Measurements from ENCODE around the gene PLXDC1.
"Not testable (repeated sequence)": the region's sequence is repeated elsewhere in the genome, so short reads cannot be mapped to it uniquely, and the experiment has no call there.

PLXDC1 gene

GRCh38 chr17:39122991-39123390, 28.4 kb downstream of the PLXDC1 start:
- DNase-seq = no peak

DNA sequence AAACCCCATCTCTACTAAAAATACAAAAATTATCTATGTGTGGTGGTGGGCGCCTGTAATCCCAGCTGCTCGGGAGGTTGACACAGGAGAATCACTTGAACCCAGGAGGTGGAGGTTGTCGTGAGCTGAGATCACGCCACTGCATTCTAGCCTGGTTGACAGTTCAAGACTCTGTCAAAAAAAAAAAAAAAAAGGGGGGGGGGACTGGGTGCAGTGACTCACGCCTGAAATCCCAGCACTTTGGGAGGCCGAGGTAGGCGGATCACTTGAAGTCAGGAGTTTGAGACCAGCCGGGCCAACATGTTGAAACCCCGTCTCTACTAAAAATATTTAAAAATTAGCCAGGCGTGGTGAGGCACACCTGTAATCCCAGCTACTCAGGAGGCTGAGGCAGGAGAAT, 29.5 kb downstream of the PLXDC1 start:
- DNase-seq = not testable (repeated sequence)

DNA sequence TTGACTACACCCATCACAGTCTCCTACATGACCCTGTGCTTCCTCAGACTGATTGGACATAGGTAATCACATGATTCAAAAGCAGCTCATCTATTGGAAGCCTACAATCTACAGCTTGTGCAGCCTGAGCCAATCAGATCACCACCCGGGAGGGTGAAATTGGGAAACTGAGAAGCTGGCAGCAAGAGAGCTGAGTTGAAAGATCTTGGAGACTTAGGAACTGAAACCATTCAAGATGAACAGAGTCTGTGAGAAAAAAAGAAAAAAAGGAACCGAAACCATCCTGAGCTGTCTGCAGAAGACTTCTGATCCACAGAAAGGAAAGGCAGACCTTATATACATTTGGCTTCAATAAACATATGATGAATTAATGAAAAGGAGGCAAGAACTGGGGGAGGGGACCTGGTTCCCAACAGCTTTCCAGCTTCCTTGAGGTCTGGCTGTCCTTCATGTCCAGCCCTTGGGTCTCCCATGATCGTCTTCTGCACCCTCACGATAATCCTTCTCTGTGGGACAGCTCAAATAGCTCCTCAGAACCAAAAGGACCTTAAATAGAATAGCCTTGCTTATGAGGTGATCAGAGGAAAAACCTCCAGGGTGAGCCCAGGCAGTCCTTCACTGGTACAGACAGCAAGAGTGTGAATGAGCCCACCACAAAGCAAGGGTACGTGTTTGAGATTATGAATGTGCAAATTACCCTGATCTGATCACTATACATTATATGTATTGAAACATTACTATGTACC, 32.6 kb downstream of the PLXDC1 start:
- no peak for DNase-seq

GRCh38 chr17:39116224-39116623, 35.2 kb downstream of the PLXDC1 start:
- DNase-seq = no peak

DNA sequence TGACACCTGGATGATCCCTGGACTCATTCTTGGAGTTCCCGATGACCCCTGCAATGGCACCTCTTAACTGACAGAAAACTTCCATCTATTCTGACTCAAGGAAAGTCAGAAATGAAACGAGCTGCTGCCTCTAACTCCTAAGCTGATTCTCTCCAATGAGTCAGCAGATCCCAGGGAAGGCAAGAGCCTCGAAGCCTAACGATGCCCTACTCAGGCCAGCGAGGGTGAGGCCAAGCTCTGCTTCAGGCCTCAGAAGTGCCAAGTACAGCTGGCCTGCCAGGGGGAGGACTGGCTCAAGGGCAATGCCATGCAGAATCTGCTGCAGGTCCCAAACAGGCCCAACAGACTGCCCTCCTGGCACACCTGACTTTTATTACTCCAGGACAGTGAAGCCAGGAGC, 36.3 kb downstream of the PLXDC1 start:
- no peak for DNase-seq

DNA sequence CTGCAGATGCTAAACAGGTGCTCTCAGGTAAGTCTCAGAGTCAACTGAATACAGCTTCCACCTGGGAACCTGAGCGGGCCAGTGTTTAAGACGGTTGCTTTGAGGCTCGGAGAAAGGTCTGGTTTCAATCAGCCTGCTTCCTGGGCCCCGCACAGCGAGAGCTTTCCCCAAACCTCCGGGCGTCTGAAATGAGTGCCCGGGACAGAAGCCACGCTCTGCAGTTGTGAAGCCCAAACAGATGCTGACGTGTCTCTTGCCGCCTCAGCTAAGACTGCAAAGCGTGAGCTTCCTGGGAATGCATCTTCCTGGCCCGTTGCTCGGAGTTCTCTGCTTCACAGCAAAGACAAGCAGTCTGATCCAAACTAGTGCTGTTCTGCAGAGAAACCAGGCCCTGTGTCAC, 36.7 kb downstream of the PLXDC1 start:
- no peak for DNase-seq

GRCh38 chr17:39113871-39114270, 37.6 kb downstream of the PLXDC1 start:
- DNase-seq = no peak

DNA sequence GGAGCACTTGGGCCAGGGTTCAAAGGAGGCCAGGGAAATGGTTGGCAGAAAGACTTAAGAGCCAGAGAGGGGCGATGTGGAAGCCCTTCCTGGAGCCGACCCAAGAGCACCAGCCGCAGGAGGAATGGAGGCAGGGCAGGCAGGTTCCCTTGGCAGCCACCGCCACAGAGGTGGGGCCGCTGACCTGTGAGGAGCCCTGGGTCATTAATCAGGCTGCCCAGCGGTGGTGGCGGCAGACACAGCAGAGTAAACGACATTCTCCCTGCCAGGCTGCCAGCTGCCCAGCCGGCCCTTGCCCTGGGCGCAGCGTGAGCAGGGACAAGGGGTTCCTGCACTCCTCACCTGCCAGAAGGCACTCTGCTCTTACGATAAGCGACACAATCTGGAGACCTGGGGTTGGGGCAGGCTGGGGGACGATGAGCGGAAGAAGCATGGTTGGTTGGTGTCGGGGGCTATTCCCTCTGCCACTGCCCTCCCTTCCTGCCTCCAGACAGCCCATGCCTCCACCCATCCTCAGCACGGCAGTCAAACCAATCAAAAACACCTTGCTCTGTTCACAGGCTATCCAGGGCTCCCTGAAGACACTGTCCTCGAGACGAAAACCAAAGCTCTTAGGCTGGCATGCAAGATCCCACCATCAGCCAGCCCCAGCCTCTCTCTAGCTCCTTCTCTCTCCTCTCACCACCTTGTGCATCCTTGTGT, 40.9 kb downstream of the PLXDC1 start:
- DNase-seq = no peak

- no peak for DNase-seq
Observed at GRCh38 chr17:39108461-39109375, 42.7 kb downstream of the PLXDC1 start.

DNA sequence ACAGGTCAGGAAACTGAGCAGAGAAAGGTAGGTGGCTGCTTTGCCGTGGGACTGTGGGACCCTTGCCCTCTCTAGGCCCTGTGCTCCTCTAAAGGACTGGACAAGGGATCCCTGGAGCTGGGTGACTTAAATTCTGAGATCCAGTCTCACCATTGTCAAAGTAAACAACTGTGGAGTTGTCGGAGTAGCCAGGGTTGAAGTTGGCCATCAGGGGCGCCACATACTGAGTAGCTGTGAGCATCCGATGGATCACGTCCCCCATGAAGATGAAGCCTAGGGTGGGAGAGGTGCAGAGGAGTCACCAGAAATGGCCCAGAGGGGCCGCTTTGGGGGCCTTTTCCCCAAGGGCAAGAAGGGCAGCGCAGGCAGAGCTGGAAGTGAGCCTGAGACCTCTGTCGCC, 43.5 kb downstream of the PLXDC1 start:
- DNase-seq = no peak

GRCh38 chr17:39107155-39107554, 44.3 kb downstream of the PLXDC1 start:
- no peak for DNase-seq

GRCh38 chr17:39105705-39106104, 45.7 kb downstream of the PLXDC1 start:
- DNase-seq = no peak

DNA sequence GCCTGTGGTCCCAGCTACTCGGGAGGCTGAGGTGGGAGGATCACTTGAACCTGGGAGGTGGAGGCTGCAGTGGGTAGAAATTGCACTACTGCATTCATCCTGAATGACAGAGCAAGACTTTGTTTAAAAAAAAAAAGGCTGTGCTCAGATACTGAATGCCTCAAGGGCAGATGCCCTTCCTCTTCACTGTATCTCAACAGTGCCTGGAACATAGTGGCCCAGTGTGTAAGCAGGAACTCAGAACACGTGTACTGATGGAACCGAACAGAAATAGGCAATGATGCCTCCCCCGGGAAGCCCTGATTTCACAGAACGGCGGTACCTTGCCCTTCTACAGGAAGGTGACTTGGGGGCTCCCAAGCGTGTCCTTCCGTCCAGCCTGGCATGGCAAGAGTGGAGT, 46.8 kb downstream of the PLXDC1 start:
- no peak for DNase-seq

GRCh38 chr17:39104046-39104445, 47.4 kb downstream of the PLXDC1 start:
- no peak for DNase-seq

DNA sequence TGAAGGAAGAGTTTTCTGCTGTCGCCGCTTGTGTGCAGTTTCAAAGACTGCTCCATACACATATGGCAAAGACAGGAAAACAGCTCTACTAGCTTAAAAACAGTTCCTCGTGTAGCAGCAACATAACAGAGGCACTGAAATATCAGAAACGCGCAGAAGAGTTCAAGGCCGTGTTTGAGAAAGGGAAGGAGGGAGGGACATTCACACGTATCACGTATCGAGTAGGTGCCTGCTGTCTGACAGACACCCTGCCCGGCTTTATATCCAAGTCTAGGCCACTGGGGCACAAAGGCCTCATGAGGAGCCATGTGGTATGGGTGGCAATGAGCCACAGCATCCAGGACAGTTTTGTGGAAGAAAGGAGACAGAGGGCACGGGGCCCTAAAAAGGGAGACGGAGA, 50.3 kb downstream of the PLXDC1 start:
- DNase-seq = no peak

DNA sequence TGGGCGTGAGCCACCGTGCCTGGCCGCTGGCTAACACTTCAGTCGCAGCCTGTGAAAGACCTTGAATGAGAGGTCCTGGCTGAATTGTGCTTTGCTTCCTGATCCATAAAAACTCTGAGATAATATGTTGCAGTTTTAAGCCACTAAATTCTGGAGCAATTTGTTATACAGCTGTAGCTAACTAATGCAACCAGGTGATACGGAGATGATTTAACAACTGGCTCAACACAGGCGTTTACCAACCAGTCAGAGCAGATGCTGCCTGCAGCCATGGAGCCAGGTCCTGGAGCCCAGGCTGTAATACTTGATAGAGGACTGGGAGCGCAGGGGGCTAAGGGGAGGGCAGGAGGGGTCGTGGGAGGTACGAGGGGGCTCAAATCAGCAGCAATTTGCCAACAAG, 50.9 kb downstream of the PLXDC1 start:
- no peak for DNase-seq

GRCh38 chr17:39099663-39100286, 51.7 kb downstream of the PLXDC1 start:
- DNase-seq = no peak

- DNase-seq = no peak
Observed at GRCh38 chr17:39098588-39098987, 52.8 kb downstream of the PLXDC1 start.

DNA sequence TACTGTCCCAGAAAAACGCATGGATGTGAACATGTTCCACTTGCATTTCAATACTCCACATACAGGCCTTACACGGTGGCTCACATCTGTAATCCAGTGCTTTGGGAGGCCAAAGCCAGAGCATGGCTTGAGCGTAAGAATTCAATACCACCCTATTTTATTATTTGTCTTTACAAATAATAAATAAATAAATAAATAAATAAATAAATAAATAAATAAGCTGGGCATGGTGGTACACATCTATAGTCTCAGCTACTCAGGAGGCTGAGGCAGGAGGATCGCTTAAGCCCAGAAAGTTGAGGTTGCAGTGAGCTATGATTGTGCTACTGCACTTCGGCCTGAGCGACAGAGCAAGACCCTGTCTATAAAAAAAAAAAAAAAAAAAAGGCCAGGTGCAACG, 53.9 kb downstream of the PLXDC1 start:
- DNase-seq = no peak

DNA sequence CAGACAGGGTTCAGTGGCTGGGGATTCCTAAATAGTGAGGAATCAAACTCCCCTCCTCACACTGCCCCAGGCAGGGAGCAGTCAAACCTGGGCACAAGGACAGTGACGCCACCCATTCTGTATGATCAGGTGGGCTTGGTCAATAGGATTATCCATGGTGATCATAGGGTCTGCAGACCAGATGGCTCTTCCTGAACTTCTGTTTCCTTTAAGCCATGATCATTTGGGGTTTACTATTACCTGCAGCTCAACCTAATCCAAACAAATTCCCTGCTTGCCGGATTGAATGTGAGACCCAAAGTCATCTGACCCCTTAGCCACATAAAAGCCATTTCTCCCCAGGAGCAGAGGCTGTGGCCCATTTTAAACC, 54.3 kb downstream of the PLXDC1 start:
- no peak for DNase-seq

DNA sequence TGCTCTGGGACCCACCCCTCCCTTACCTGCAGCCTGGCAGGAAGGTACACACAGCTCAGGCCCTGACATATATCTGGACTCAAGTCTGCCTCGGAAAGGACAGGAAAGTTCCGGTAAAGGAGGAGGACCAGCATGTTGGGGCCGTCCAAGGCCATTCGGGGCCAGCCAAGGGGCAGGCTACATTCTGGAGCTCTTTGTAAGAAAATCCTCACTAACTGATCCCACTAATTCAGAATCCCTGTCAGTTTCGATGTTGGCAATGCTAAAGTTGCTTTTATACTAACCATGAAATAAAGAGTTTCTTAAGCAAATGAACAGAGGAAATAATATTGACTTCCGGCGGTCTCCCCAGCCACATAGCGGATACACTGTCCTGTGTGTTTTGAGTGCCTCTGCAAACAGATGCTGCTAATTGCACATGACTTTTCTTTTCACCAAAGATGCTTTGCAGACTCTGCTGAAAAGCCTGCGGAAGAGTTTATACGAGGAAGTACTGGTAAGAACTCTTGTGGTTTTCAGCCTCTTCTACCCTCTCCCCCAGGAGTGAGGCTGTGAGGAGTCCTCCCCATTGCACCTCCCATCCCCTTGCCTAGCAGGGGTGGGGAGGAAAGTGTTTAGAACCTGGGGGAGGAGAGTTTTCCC, 54.8 kb downstream of the PLXDC1 start:
- DNase-seq = no peak

DNA sequence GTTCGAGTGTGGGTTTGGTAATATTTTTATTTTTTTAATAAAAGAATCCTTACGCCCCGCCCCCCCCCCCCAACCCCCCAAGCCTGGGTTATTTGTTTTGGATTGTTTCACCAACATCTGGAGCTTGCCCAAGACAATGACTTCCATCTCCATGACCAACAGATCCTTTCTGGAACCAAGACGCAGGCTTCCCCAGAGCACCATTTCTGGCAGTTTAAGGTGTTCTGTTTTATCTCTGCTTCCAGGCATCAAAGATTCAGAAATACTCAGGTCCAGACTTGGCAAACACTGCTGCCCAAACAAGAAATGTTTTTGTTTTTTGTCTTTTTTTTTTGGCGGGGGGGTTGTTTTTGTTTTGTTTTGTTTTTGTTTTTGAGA, 56.1 kb downstream of the PLXDC1 start:
- DNase-seq = no peak

All from 8988T (cell line).